CD14-positive monocyte (primary cell): Measurements from ENCODE around the gene NIPAL3. TPM values are rescaled to one million over a fixed set of nuclear protein-coding genes. Genes with fewer than 3 reads are reported as not detected.

ENCODE experiments used
- DNase-seq, 3 donors: peaks; one replicate each; pipeline ENCODE4 v3.0.0-alpha.2; 2011 to 2022
- H2AFZ ChIP-seq: 2 replicates; pipeline ENCODE4 v1.6.0; 2012; ENCODE audit warnings: mild to moderate bottlenecking, low read depth, low read length, inconsistent platforms; ENCODE audit not compliant: insufficient read depth, poor library complexity, severe bottlenecking
- H3K27ac ChIP-seq, 2 donors: 1 replicate in 1 of 2; 2 replicates in 1 of 2; pipeline ENCODE4 v1.5.1; 2012 to 2013; ENCODE audit warnings: low read length in 2 of 2, control low read depth in 1 of 2, inconsistent platforms in 1 of 2, low read depth in 1 of 2, mild to moderate bottlenecking in 1 of 2
- H3K27me3 ChIP-seq, 2 donors: one replicate each; pipeline versions ENCODE4 v1.6.0 to v1.6.1; 2011 to 2013; ENCODE audit warnings: low read length in 2 of 2; ENCODE audit not compliant: control insufficient read depth in 2 of 2, insufficient read depth in 2 of 2
- H3K36me3 ChIP-seq, 2 donors: replicated peaks in 1 of 2; 1 replicate in 1 of 2; 2 replicates in 1 of 2; pipeline versions ENCODE4 v1.5.1 to v1.6.1; 2012 to 2013; ENCODE audit warnings: low read length in 2 of 2, control low read depth in 1 of 2, inconsistent platforms in 1 of 2, mild to moderate bottlenecking in 1 of 2; ENCODE audit not compliant: insufficient read depth in 2 of 2, control insufficient read depth in 1 of 2
- H3K4me1 ChIP-seq, 2 donors: 1 replicate in 1 of 2; 2 replicates in 1 of 2; pipeline versions ENCODE4 v1.5.1 to v1.6.1; 2012 to 2013; ENCODE audit warnings: low read length in 2 of 2, control low read depth in 1 of 2, inconsistent platforms in 1 of 2, mild to moderate bottlenecking in 1 of 2, moderate library complexity in 1 of 2; ENCODE audit not compliant: insufficient read depth in 2 of 2, control insufficient read depth in 1 of 2
- H3K4me2 ChIP-seq: replicated peaks from 2 replicates; pipeline ENCODE3; 2012; ENCODE audit warnings: low read length, moderate library complexity, mild to moderate bottlenecking; ENCODE audit not compliant: poor library complexity, severe bottlenecking; ENCODE audit errors: extremely low read depth
- H3K4me3 ChIP-seq, 3 experiments: fragments of 200-600 bp in 1 of 3; sonication (generic) in 1 of 3; replicated peaks in 1 of 3; 1 replicate in 2 of 3; 2 replicates in 1 of 3; pipeline ENCODE4 v1.5.1; 2011 to 2013; ENCODE audit warnings: low read length in 3 of 3, mild to moderate bottlenecking in 3 of 3, control low read depth in 2 of 3, low read depth in 2 of 3, inconsistent platforms in 1 of 3, moderate library complexity in 1 of 3
- H3K79me2 ChIP-seq: 2 replicates; pipeline ENCODE4 v1.6.0; 2012; ENCODE audit warnings: mild to moderate bottlenecking, control low read depth, inconsistent platforms, low read length, moderate library complexity; ENCODE audit not compliant: insufficient read depth
- H3K9ac ChIP-seq: 2 replicates; pipeline ENCODE4 v1.6.0; 2017; ENCODE audit warnings: low read length, mild to moderate bottlenecking; ENCODE audit not compliant: insufficient read depth, poor library complexity, severe bottlenecking
- H3K9me3 ChIP-seq, 2 donors: replicated peaks in 1 of 2; 1 replicate in 1 of 2; 2 replicates in 1 of 2; pipeline versions ENCODE4 v1.5.1 to v1.6.1; 2012 to 2013; ENCODE audit warnings: low read length in 2 of 2, control low read depth in 1 of 2; ENCODE audit not compliant: control insufficient read depth in 1 of 2, insufficient read depth in 1 of 2
- H4K20me1 ChIP-seq: 2 replicates; pipeline ENCODE4 v1.6.0; 2012; ENCODE audit warnings: mild to moderate bottlenecking, low read length, control low read depth, moderate library complexity; ENCODE audit not compliant: insufficient read depth
- H3K27ac Mint-ChIP-seq, 7 donors: one replicate each; pipeline ENCODE4 v1.8.0; 2020; ENCODE audit warnings: mild to moderate bottlenecking in 7 of 7, mixed read lengths in 7 of 7, moderate library complexity in 6 of 7, inconsistent platforms in 2 of 7
- H3K27me3 Mint-ChIP-seq, 3 donors: one replicate each; pipeline ENCODE4 v1.8.0; 2021 to 2022; ENCODE audit warnings: low read depth in 3 of 3, mild to moderate bottlenecking in 3 of 3, mixed read lengths in 3 of 3, moderate library complexity in 3 of 3, inconsistent platforms in 1 of 3
- H3K36me3 Mint-ChIP-seq, 2 donors: one replicate each; pipeline ENCODE4 v1.8.0; 2020; ENCODE audit warnings: mixed read lengths in 2 of 2, inconsistent platforms in 1 of 2, mild to moderate bottlenecking in 1 of 2
- H3K4me1 Mint-ChIP-seq: one replicate; pipeline ENCODE4 v1.8.0; 2020; ENCODE audit warnings: mild to moderate bottlenecking, mixed read lengths
- H3K4me3 Mint-ChIP-seq, 2 donors: one replicate each; pipeline ENCODE4 v1.8.0; 2020; ENCODE audit warnings: mild to moderate bottlenecking in 2 of 2, mixed read lengths in 2 of 2, moderate library complexity in 1 of 2
- H3K9me3 Mint-ChIP-seq, 7 donors: one replicate each; pipeline ENCODE4 v1.8.0; 2020 to 2022; ENCODE audit warnings: mixed read lengths in 7 of 7, mild to moderate bottlenecking in 6 of 7, moderate library complexity in 6 of 7, inconsistent platforms in 2 of 7
- WGBS: methylation state at CpG from one replicate; pipeline ENCODE4 v1.1.5; 2013; ENCODE audit warnings: missing lambda C conversion rate; ENCODE audit not compliant: insufficient coverage; 5-methylcytosine and 5-hydroxymethylcytosine counted together
- intact Hi-C, 2 donors: fragments of 100-400 bp; cut with micrococcal nuclease; formaldehyde crosslinking; loops; one replicate each; pipeline versions ENCODE4 v1.15.0 to v1.15.1; 2023
- polyA plus RNA-seq, 3 donors: library from polyadenylated mRNA; depleted of rRNA in 1 of 3; unstranded in 2 of 3; stranded (reverse) in 1 of 3; fragments of 300-500 nt in 2 of 3; fragments of >200 nt in 1 of 3; fragmentation: Illumina TruSeq in 2 of 3; gene quantifications; 1 replicate in 2 of 3; 2 replicates in 1 of 3; pipeline ENCODE4 v1.2.3, GENCODE V29; 2012 to 2021
- TF ChIP-seq, protein P1 (sequence below): fragments of 200-600 bp; IDR thresholded peaks from one replicate; pipeline ENCODE4 v1.8.0; 2022; ENCODE audit warnings: antibody characterized with exemption, mild to moderate bottlenecking

Gene NIPAL3
- polyA plus RNA-seq, 3 donors = 5.9 to 9.6 (median 6.6) TPM

GRCh38 chr1:24476571-24476970, 61.0 kb downstream of the NIPAL3 start:
- H3K4me1 Mint-ChIP-seq = peaks cover 16% of the 10 kb centered on the region
- Histone ChIP-seq H3K36me3 (no peaks in the 10 kb centered on the region), H2AFZ (no peak overlapping the region), H3K9ac (no peak overlapping the region), H3K4me2 (no peak overlapping the region), H3K4me3 (no peak overlapping the region), H3K27ac (no peak overlapping the region), H3K27me3 (no peaks in the 10 kb centered on the region), H3K79me2 (no peaks in the 10 kb centered on the region), H3K4me1 (peaks cover 14 to 16% of the 10 kb centered on the region in 2 donors), H4K20me1 (no peaks in the 10 kb centered on the region), H3K9me3 (no peaks in the 10 kb centered on the region)
- H3K4me3 Mint-ChIP-seq = no peak overlapping the region
- DNase-seq = no peak
- no CpG with 5 or more reads among the region's 2 CpGs for WGBS
- intact Hi-C loops = no loop called here
- TF ChIP-seq, protein P1, sequence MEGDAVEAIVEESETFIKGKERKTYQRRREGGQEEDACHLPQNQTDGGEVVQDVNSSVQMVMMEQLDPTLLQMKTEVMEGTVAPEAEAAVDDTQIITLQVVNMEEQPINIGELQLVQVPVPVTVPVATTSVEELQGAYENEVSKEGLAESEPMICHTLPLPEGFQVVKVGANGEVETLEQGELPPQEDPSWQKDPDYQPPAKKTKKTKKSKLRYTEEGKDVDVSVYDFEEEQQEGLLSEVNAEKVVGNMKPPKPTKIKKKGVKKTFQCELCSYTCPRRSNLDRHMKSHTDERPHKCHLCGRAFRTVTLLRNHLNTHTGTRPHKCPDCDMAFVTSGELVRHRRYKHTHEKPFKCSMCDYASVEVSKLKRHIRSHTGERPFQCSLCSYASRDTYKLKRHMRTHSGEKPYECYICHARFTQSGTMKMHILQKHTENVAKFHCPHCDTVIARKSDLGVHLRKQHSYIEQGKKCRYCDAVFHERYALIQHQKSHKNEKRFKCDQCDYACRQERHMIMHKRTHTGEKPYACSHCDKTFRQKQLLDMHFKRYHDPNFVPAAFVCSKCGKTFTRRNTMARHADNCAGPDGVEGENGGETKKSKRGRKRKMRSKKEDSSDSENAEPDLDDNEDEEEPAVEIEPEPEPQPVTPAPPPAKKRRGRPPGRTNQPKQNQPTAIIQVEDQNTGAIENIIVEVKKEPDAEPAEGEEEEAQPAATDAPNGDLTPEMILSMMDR = no peak
- peaks cover 0 to 5% of the 10 kb centered on the region in 2 donors for H3K36me3 Mint-ChIP-seq
- H3K9me3 Mint-ChIP-seq = peaks cover 0 to 2% (median 0%) of the 10 kb centered on the region in 7 donors
- H3K27ac Mint-ChIP-seq = no peak overlapping the region
- H3K27me3 Mint-ChIP-seq = peaks cover 0 to 1% (median 0%) of the 10 kb centered on the region in 3 donors

- H3K27me3 ChIP-seq = no peaks in the 10 kb centered on the region
- no peaks in the 10 kb centered on the region for H3K79me2 ChIP-seq
- no peak for DNase-seq
- no peak overlapping the region for H3K4me3 Mint-ChIP-seq
- peaks cover 0 to 5% of the 10 kb centered on the region in 2 donors for H3K36me3 Mint-ChIP-seq
- intact Hi-C loops = no loop called here
- no peak overlapping the region for H3K4me2 ChIP-seq
- no peak overlapping the region for H3K27ac ChIP-seq
- H3K4me1 Mint-ChIP-seq = peaks cover 18% of the 10 kb centered on the region
- H3K36me3 ChIP-seq = no peaks in the 10 kb centered on the region
- TF ChIP-seq, protein P1 = no peak
- no peak overlapping the region for H3K27ac Mint-ChIP-seq
- peaks cover 0 to 7% (median 2%) of the 10 kb centered on the region in 7 donors for H3K9me3 Mint-ChIP-seq
- 80% methylated on average over 1 of the region's 4 CpGs for WGBS
- no peaks in the 10 kb centered on the region for H3K9me3 ChIP-seq
- H3K4me1 ChIP-seq = peaks cover 21 to 23% of the 10 kb centered on the region in 2 donors
- no peak overlapping the region for H3K9ac ChIP-seq
- H3K4me3 ChIP-seq = no peak overlapping the region
- H3K27me3 Mint-ChIP-seq = peaks cover 0 to 1% (median 0%) of the 10 kb centered on the region in 3 donors
- no peaks in the 10 kb centered on the region for H4K20me1 ChIP-seq
- H2AFZ ChIP-seq = no peak overlapping the region
These were observed 61.7 kb downstream of the NIPAL3 start for GRCh38 chr1:24477309-24477708.
